ENCODE results near the gene C16orf96. TPM values are rescaled to one million over a fixed set of nuclear protein-coding genes. Genes with fewer than 3 reads are reported as not detected.

C16orf96 gene
- total RNA-seq, 1 experiment from 2014 or later: 0.10 TPM

GRCh38 chr16:4529085-4530060, 26.8 kb upstream of the C16orf96 start:
- RAD21 ChIA-PET (ENCODE audit: low non-redundant PET in 1 of 2, low total read pairs in 2 of 2, uncharacterized antibody in 2 of 2, unreplicated experiment in 2 of 2): no interaction called here
- no TSS peak for BruUV-seq (replicated peaks)
- H3K27ac ChIP-seq (ENCODE audit: low read depth, low read length): no peak overlapping the region
- no peaks in the 10 kb centered on the region for H3K4me1 ChIP-seq (ENCODE audit: control insufficient read depth in 1 of 2, insufficient read depth in 2 of 2, low read length in 2 of 2)
- DNase-seq (ENCODE audit: low read depth, low spot score) (no peak), ATAC-seq (no peak; the same call in 1 of the 2 replicates)
- no peaks in the 10 kb centered on the region for H3K79me2 ChIP-seq (ENCODE audit: insufficient read depth, low read length)
- H3K9ac ChIP-seq (ENCODE audit: low read length): no peak overlapping the region
- H4K20me1 ChIP-seq (ENCODE audit: insufficient read depth): no peaks in the 10 kb centered on the region
- no peak for TF ChIP-seq EZH2 (IDR thresholded peaks at IDR 0.05)
- H2AFZ ChIP-seq (ENCODE audit: low read depth, low read length, poor library complexity, severe bottlenecking): no peak overlapping the region
- H3K36me3 ChIP-seq (ENCODE audit: control insufficient read depth in 1 of 2, insufficient read depth in 2 of 2, low read length in 2 of 2): no peaks in the 10 kb centered on the region
- intact Hi-C loops (cut with micrococcal nuclease): no loop called here
- POLR2A ChIA-PET: no interaction called here
- no peaks in the 10 kb centered on the region for H3K9me2 ChIP-seq (ENCODE audit: insufficient read depth)
- CTCF ChIA-PET: no interaction called here
- H3K27me3 ChIP-seq (ENCODE audit: insufficient read depth, low read length): no peaks in the 10 kb centered on the region
- no peaks in the 10 kb centered on the region for H3K9me3 ChIP-seq (ENCODE audit: control insufficient read depth in 1 of 2, insufficient read depth in 1 of 2, low read depth in 1 of 2, low read length in 2 of 2)
- H3K4me2 ChIP-seq (ENCODE audit: low read length): no peak overlapping the region
- H3K4me3 ChIP-seq (replicated peaks in 1 of 2; ENCODE audit: low read depth in 1 of 2, low read length in 2 of 2): no peak overlapping the region

- no peak overlapping the region for H3K27ac ChIP-seq (ENCODE audit: low read depth, low read length)
- CTCF ChIA-PET: no interaction called here
- H3K4me3 ChIP-seq (replicated peaks in 1 of 2; ENCODE audit: low read depth in 1 of 2, low read length in 2 of 2): no peak overlapping the region
- H3K79me2 ChIP-seq (ENCODE audit: insufficient read depth, low read length): no peaks in the 10 kb centered on the region
- H3K9me3 ChIP-seq (ENCODE audit: control insufficient read depth in 1 of 2, insufficient read depth in 1 of 2, low read depth in 1 of 2, low read length in 2 of 2): no peaks in the 10 kb centered on the region
- no peak overlapping the region for H2AFZ ChIP-seq (ENCODE audit: low read depth, low read length, poor library complexity, severe bottlenecking)
- no peak overlapping the region for H3K4me2 ChIP-seq (ENCODE audit: low read length)
- H4K20me1 ChIP-seq (ENCODE audit: insufficient read depth): no peaks in the 10 kb centered on the region
- BruUV-seq (replicated peaks): no TSS peak
- ATAC-seq (no peak), DNase-seq (ENCODE audit: low read depth, low spot score) (no peak)
- no peaks in the 10 kb centered on the region for H3K36me3 ChIP-seq (ENCODE audit: control insufficient read depth in 1 of 2, insufficient read depth in 2 of 2, low read length in 2 of 2)
- RAD21 ChIA-PET (ENCODE audit: low non-redundant PET in 1 of 2, low total read pairs in 2 of 2, uncharacterized antibody in 2 of 2, unreplicated experiment in 2 of 2): no interaction called here
- H3K9me2 ChIP-seq (ENCODE audit: insufficient read depth): no peaks in the 10 kb centered on the region
- no peak overlapping the region for H3K9ac ChIP-seq (ENCODE audit: low read length)
- H3K4me1 ChIP-seq (ENCODE audit: control insufficient read depth in 1 of 2, insufficient read depth in 2 of 2, low read length in 2 of 2): no peaks in the 10 kb centered on the region
- POLR2A ChIA-PET: no interaction called here
- intact Hi-C loops (cut with micrococcal nuclease): no loop called here
- no peaks in the 10 kb centered on the region for H3K27me3 ChIP-seq (ENCODE audit: insufficient read depth, low read length)
- TF ChIP-seq ZFX (IDR thresholded peaks at IDR 0.05) (no peak), ZBTB33 (IDR thresholded peaks at IDR 0.05; ENCODE audit: extremely low read depth, insufficient replicate concordance, low read length) (no peak), SIN3A (IDR thresholded peaks at IDR 0.05; ENCODE audit: low read depth) (no peak), ZNF274 (IDR thresholded peaks at IDR 0.05; ENCODE audit: low read depth, low read length) (no peak), SRF (IDR thresholded peaks at IDR 0.05; ENCODE audit: low read depth) (no peak), POLR2A (IDR thresholded peaks at IDR 0.05; ENCODE audit: borderline replicate concordance, extremely low read depth, insufficient read depth, insufficient read length) (no peak), FOSL1 (IDR thresholded peaks at IDR 0.05; ENCODE audit: low read depth) (no peak), CBX3 (IDR thresholded peaks at IDR 0.05; ENCODE audit: low read depth) (no peak), RAD21 (IDR thresholded peaks at IDR 0.05; ENCODE audit: low read depth) (no peak), REST (IDR thresholded peaks at IDR 0.05; ENCODE audit: low read depth) (no peak), EGR1 (IDR thresholded peaks at IDR 0.05; ENCODE audit: low read depth) (no peak), CEBPB (IDR thresholded peaks at IDR 0.05; ENCODE audit: low read depth) (no peak), YY1 (IDR thresholded peaks at IDR 0.05; ENCODE audit: extremely low read depth, insufficient replicate concordance, low read depth, low read length) (no peak), TCF7L2 (IDR thresholded peaks at IDR 0.05; ENCODE audit: borderline replicate concordance, extremely low read depth, insufficient read depth, insufficient read length) (no peak)
Measured at GRCh38 chr16:4531811-4532210, 24.3 kb upstream of the C16orf96 start.
